Liver (tissue), 9 donors: ENCODE data around the gene SEMA3G. TPM values are rescaled to one million over a fixed set of nuclear protein-coding genes. Genes with fewer than 3 reads are reported as not detected.

Experiments
- DNase-seq: peaks from one replicate; pipeline ENCODE4 v3.0.0-alpha.2; 2017; ENCODE audit warnings: low spot score
- H3K27ac ChIP-seq, 2 donors: one replicate each; pipeline ENCODE4 v1.7.0; 2013; ENCODE audit warnings: inconsistent platforms in 2 of 2, low read length in 2 of 2, control low read depth in 1 of 2, low read depth in 1 of 2, mild to moderate bottlenecking in 1 of 2
- H3K27me3 ChIP-seq, 4 donors: one replicate each; pipeline versions ENCODE4 v1.6.1 to v1.7.0; 2013; ENCODE audit warnings: low read length in 3 of 4, inconsistent platforms in 1 of 4, mild to moderate bottlenecking in 1 of 4, moderate library complexity in 1 of 4; ENCODE audit not compliant: control insufficient read depth in 4 of 4, insufficient read depth in 4 of 4
- H3K36me3 ChIP-seq, 4 donors: one replicate each; pipeline versions ENCODE4 v1.6.1 to v1.7.0; 2013; ENCODE audit warnings: low read length in 3 of 4, mild to moderate bottlenecking in 3 of 4, low read depth in 1 of 4, moderate library complexity in 1 of 4; ENCODE audit not compliant: control insufficient read depth in 4 of 4, insufficient read depth in 3 of 4
- H3K4me1 ChIP-seq, 4 donors: one replicate each; pipeline versions ENCODE4 v1.6.1 to v1.7.0; 2013; ENCODE audit warnings: low read length in 3 of 4, mild to moderate bottlenecking in 3 of 4, moderate library complexity in 1 of 4; ENCODE audit not compliant: control insufficient read depth in 4 of 4, insufficient read depth in 4 of 4
- H3K4me3 ChIP-seq, 3 donors: one replicate each; pipeline versions ENCODE4 v1.6.1 to v1.7.0; 2013; ENCODE audit warnings: low read length in 3 of 3, control low read depth in 1 of 3, low read depth in 1 of 3, mild to moderate bottlenecking in 1 of 3
- H3K9ac ChIP-seq, 2 donors: one replicate each; pipeline ENCODE4 v1.7.0; 2013; ENCODE audit warnings: low read length in 2 of 2, mild to moderate bottlenecking in 2 of 2, moderate library complexity in 2 of 2, control low read depth in 1 of 2, low read depth in 1 of 2
- H3K9me3 ChIP-seq, 4 donors: one replicate each; pipeline versions ENCODE4 v1.6.1 to v1.7.0; 2013; ENCODE audit warnings: low read length in 3 of 4; ENCODE audit not compliant: control insufficient read depth in 4 of 4
- ATF3 ChIP-seq: IDR thresholded peaks from 2 replicates; pipeline ENCODE4 v1.6.1; 2016; ENCODE audit warnings: antibody characterized with exemption
- EGR1 ChIP-seq, 2 donors: IDR thresholded peaks; 2 replicates each; pipeline ENCODE4 v1.6.1; 2016 to 2018; ENCODE audit warnings: antibody characterized with exemption in 2 of 2, low read depth in 2 of 2
- FOXA1 ChIP-seq: IDR thresholded peaks from 2 replicates; pipeline ENCODE4 v1.6.1; 2016; ENCODE audit warnings: antibody characterized with exemption
- HNF4A ChIP-seq, 2 donors: conservative IDR thresholded peaks; 2 replicates each; pipeline ENCODE4 v1.6.1; 2016; ENCODE audit warnings: antibody characterized with exemption in 2 of 2, mild to moderate bottlenecking in 2 of 2
- HNF4G ChIP-seq: IDR thresholded peaks from 2 replicates; pipeline ENCODE4 v1.6.1; 2016; ENCODE audit warnings: antibody characterized with exemption
- NR2F2 ChIP-seq: IDR thresholded peaks from 2 replicates; pipeline ENCODE4 v1.6.1; 2016; ENCODE audit warnings: antibody characterized with exemption
- RAD21 ChIP-seq, 2 donors: IDR thresholded peaks; 2 replicates each; pipeline ENCODE4 v1.6.1; 2016; ENCODE audit warnings: antibody characterized with exemption in 2 of 2, mild to moderate bottlenecking in 2 of 2
- REST ChIP-seq: IDR thresholded peaks from 2 replicates; pipeline ENCODE4 v1.6.1; 2016; ENCODE audit warnings: antibody characterized with exemption, mild to moderate bottlenecking
- RXRA ChIP-seq, 2 donors: IDR thresholded peaks; 2 replicates each; pipeline ENCODE4 v1.6.1; 2017 to 2018; ENCODE audit warnings: antibody characterized with exemption in 2 of 2, mild to moderate bottlenecking in 1 of 2
- SP1 ChIP-seq: IDR thresholded peaks from 2 replicates; pipeline ENCODE4 v1.6.1; 2018; ENCODE audit warnings: antibody characterized with exemption, mild to moderate bottlenecking
- TAF1 ChIP-seq: conservative IDR thresholded peaks from 2 replicates; pipeline ENCODE4 v1.6.1; 2016; ENCODE audit warnings: antibody characterized with exemption, mild to moderate bottlenecking
- YY1 ChIP-seq: IDR thresholded peaks from 2 replicates; pipeline ENCODE4 v1.6.1; 2016; ENCODE audit warnings: antibody characterized with exemption, mild to moderate bottlenecking
- ZBTB33 ChIP-seq: IDR thresholded peaks from 2 replicates; pipeline ENCODE4 v1.6.1; 2016; ENCODE audit warnings: antibody characterized with exemption
- WGBS: extraction: QIAGEN DNeasy Blood & Tissue Kit; methylation state at CpG from one replicate; pipeline ENCODE4 v1.1.7; 2013; 5-methylcytosine and 5-hydroxymethylcytosine counted together
- polyA plus RNA-seq, 2 donors: library from polyadenylated mRNA; stranded (reverse) in 1 of 2; unstranded in 1 of 2; fragments of 200-250 nt in 1 of 2; fragments of >200 nt in 1 of 2; fragmentation: Nextera tagmentation in 1 of 2; extraction: Ambion mirVana in 1 of 2; gene quantifications; one replicate each; pipeline versions ENCODE4 v1.2.1 to v1.2.3, GENCODE V29; 2013 to 2015
- total RNA-seq, 2 donors: library from RNA; depleted of rRNA; stranded (reverse); fragments of >200 nt; gene quantifications; one replicate each; pipeline ENCODE4 v1.2.3, GENCODE V29; 2014
- TF ChIP-seq, protein P1 (sequence below): IDR thresholded peaks from 2 replicates; pipeline ENCODE4 v1.6.1; 2016; ENCODE audit warnings: antibody characterized with exemption
- donor health status: healthy.
- donor health status: healthy.
- donor health status: healthy.
- donor health status: healthy.
- donor health status: healthy.

SEMA3G gene
- total and polyA plus RNA-seq, 4 donors, result 0.47 to 1.2 (median 0.74) TPM

GRCh38 chr3:52405601-52406110, 39.2 kb downstream of the SEMA3G start:
- H3K27ac ChIP-seq, result no peak overlapping the region
- peaks cover 0 to 20% (median 13%) of the 10 kb centered on the region in 4 donors for H3K4me1 ChIP-seq
- no peaks in the 10 kb centered on the region for H3K9me3 ChIP-seq
- DNase-seq, result no peak
- no peaks in the 10 kb centered on the region for H3K27me3 ChIP-seq
- peaks cover 15 to 72% (median 52%) of the 10 kb centered on the region in 4 donors for H3K36me3 ChIP-seq
- TF ChIP-seq FOXA1 (no peak), NR2F2 (no peak), HNF4A (conservative IDR thresholded peaks at IDR 0.05) (no peak), ZBTB33 (no peak), RAD21 (IDR thresholded peaks at IDR 0.05) (no peak), YY1 (no peak), EGR1 (IDR thresholded peaks at IDR 0.05; ENCODE audit: low read depth in 2 of 2) (no peak), SP1 (no peak)
- TF ChIP-seq, protein P1, sequence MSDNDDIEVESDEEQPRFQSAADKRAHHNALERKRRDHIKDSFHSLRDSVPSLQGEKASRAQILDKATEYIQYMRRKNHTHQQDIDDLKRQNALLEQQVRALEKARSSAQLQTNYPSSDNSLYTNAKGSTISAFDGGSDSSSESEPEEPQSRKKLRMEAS, result no peak
- WGBS, result 93% methylated on average over 4 of the region's 4 CpGs
- no peak overlapping the region for H3K9ac ChIP-seq
- H3K4me3 ChIP-seq, result no peak overlapping the region

- Histone ChIP-seq H3K9ac (no peak overlapping the region), H3K27ac (no peak overlapping the region), H3K9me3 (no peaks in the 10 kb centered on the region), H3K4me1 (peaks cover 0 to 20% (median 13%) of the 10 kb centered on the region in 4 donors), H3K4me3 (no peak overlapping the region), H3K36me3 (peaks cover 16 to 78% (median 55%) of the 10 kb centered on the region in 4 donors), H3K27me3 (no peaks in the 10 kb centered on the region)
- TF ChIP-seq TAF1, result no peak
- TF ChIP-seq, protein P1, result no peak
- DNase-seq, result no peak
- 99% methylated on average over 6 of the region's 6 CpGs for WGBS
These were observed 39.8 kb downstream of the SEMA3G start for GRCh38 chr3:52405066-52405465.

DNA sequence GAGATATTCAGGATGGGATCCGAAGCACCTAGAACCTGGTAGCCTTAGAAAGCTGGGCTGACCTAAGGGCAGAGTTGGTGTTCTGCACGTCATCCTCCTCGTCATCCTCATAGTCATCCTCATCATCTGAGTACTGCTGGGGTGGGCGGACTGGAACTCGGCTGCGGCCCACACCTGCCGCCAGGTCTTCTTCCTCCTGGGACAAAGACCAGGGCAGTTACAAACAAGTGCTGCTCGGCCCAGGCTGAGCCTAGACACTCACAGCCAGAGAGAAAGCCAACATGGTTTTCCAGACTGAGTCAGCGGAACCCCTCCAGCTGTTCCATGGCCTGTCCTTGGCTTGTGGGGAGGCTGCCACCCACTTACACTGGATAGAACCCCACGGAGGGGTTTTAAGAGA, 40.5 kb downstream of the SEMA3G start:
- no peak overlapping the region for H3K27ac ChIP-seq
- no peak overlapping the region for H3K9ac ChIP-seq
- H3K4me1 ChIP-seq, result peaks cover 0 to 18% (median 13%) of the 10 kb centered on the region in 4 donors
- H3K36me3 ChIP-seq, result peaks cover 17 to 84% (median 56%) of the 10 kb centered on the region in 4 donors
- no peaks in the 10 kb centered on the region for H3K9me3 ChIP-seq
- H3K27me3 ChIP-seq, result no peaks in the 10 kb centered on the region
- H3K4me3 ChIP-seq, result no peak overlapping the region
- DNase-seq, result no peak
- WGBS, result 96% methylated on average over 10 of the region's 10 CpGs
- no peak for TF ChIP-seq ATF3
- no peak for TF ChIP-seq HNF4G
- no peak for TF ChIP-seq REST
- no peak for TF ChIP-seq RAD21 (IDR thresholded peaks at IDR 0.05)
- TF ChIP-seq NR2F2, result no peak
- no peak for TF ChIP-seq FOXA1
- no peak for TF ChIP-seq RXRA (IDR thresholded peaks at IDR 0.05)
- TF ChIP-seq, protein P1, result no peak
- no peak for TF ChIP-seq EGR1 (IDR thresholded peaks at IDR 0.05; ENCODE audit: low read depth in 2 of 2)
- no peak for TF ChIP-seq HNF4A (conservative IDR thresholded peaks at IDR 0.05)
- TF ChIP-seq SP1, result no peak
- no peak for TF ChIP-seq YY1
